Measurements from ENCODE around the gene NPTN.

DNA sequence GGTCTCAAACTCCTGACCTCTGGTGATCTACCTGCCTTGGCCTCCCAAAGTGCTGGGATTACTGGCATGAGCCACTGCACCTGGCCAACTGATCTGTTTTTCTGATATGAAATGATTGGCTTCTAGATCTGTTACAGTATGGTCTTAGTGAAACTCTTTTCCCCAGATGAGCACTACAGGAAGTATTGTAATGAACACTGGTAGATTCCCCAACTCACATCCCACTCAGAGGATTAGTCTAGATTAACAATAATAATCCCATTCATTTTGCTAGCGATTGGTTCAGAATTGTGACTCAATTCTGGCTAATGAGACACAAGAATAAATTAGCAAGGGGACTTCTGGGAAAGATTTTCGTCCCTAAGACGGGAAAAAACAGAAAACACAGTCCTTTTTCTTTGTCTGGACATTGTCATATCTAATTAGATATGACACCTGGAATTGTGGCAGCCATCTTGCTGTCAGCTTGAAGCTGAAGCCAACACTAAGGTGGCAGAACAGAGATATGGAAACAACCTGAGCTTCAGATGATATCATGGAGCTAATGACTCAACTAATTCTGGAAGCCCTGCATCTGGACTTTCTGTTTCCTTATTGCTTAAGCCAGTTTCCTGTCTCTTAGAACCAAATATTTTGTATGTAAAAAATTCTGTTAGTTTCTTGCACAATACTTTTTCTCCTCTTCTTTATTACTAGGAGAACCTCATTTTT is 17.4 kb upstream of the NPTN start:
- no peak for TF ChIP-seq EZH2phosphoT487 (conservative IDR thresholded peaks at IDR 0.05; ENCODE audit: low read length)
- TF ChIP-seq, protein P1, sequence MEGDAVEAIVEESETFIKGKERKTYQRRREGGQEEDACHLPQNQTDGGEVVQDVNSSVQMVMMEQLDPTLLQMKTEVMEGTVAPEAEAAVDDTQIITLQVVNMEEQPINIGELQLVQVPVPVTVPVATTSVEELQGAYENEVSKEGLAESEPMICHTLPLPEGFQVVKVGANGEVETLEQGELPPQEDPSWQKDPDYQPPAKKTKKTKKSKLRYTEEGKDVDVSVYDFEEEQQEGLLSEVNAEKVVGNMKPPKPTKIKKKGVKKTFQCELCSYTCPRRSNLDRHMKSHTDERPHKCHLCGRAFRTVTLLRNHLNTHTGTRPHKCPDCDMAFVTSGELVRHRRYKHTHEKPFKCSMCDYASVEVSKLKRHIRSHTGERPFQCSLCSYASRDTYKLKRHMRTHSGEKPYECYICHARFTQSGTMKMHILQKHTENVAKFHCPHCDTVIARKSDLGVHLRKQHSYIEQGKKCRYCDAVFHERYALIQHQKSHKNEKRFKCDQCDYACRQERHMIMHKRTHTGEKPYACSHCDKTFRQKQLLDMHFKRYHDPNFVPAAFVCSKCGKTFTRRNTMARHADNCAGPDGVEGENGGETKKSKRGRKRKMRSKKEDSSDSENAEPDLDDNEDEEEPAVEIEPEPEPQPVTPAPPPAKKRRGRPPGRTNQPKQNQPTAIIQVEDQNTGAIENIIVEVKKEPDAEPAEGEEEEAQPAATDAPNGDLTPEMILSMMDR (IDR thresholded peaks at IDR 0.05; ENCODE audit: insufficient read depth, low read length, poor library complexity, severe bottlenecking), result no peak

Measured in SU-DHL-6 (cell line).